OCI-LY3 (cell line): ENCODE results near the gene ZNF580.

Experiments
- CTCF ChIP-seq: fragments of 200-600, 300-600 bp; sonication (generic); IDR thresholded peaks from 2 replicates; pipeline ENCODE4 v1.5.1; 2014; ENCODE audit warnings: antibody characterized with exemption, low read length, low read depth
- EZH2phosphoT487 ChIP-seq: fragments of 200-600 bp; shearing (Covaris generic); IDR thresholded peaks from 2 replicates; pipeline ENCODE4 v1.6.1; 2018; ENCODE audit warnings: antibody characterized with exemption, mixed run types, low read depth

GRCh38 chr19:55655648-55656040 lies 14.8 kb downstream of the ZNF580 start:
- TF ChIP-seq CTCF (no peak), EZH2phosphoT487 (no peak)
